Tongue (tissue), 2 donors: Measurements from ENCODE around the gene SMCO3. TPM values are rescaled to one million over a fixed set of nuclear protein-coding genes. Genes with fewer than 3 reads are reported as not detected.
A peak's percentile ranks its signal among the peaks of the same experiment; 100 is the strongest.

Experiments
- DNase-seq: peaks from one replicate; pipeline ENCODE4 v3.0.0-alpha.2; 2015
- total RNA-seq: library from RNA; depleted of rRNA; stranded (reverse); fragments of >200 nt; gene quantifications from one replicate; pipeline ENCODE4 v1.2.3, GENCODE V29; 2014

SMCO3 gene
- 0.51 TPM for total RNA-seq

DNA sequence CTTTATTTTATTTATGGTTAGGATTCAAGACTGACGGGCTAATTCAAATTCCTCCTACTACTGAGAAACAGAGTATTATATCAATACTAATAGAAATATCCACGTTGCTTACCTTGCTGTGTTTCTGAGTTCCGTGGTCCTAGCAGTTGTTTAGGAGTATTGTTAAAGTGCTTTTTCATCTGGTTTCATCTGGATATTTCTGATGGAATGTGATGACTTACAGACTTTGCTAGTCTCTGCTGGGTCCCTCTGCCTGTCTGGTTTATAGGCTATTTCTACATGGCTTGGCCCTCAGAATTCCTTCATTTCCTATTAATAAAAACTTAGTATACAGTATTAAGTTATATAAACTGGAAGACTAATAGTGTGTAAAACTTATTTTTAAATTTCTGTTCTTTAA lies at the start of gene SMCO3:
SMCO3 (minus strand) TSS at position 169 of the 400 bp plus-strand sequence. CDS start 7,502 bp downstream, outside the sequence.
- no peak for DNase-seq

DNA sequence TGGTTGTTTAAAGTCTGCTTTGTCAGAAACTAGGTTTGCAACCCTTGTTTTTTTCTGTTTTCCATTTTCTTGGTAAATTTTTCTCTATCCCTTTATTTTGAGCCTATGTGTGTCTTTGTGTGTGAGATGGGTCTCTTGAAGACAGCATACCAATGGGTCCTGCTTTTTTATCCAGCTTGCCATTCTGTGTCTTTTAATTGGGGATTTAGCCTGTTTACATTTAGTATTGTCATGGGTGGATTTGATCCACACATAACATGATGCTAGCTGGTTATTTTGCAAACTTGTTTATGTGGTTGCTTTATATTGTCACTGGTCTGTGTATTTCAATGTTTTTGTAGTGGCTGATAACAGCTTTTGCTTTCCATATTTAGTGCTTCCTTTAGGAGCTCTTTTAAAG lies 46.5 kb upstream of the SMCO3 start:
- DNase-seq: no peak

DNA sequence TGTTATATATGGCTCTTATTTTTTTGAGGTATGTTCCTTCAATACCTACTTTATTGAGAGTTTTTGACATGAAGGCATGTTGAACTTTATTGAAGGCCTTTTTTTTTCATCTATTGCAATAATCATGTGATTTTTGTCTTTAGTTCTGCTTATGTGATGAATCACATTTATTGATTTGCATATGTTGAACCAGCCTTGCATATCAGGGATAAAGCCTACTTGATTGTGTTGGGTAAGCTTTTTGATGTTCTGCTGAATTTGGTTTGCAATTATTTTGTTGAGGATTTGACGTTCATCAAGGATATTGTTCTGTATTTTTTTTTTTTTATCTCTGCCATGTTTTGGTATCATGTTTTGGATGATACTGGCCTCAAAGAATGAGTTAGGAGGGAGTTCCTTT lies 44.5 kb upstream of the SMCO3 start:
- DNase-seq: no peak

DNA sequence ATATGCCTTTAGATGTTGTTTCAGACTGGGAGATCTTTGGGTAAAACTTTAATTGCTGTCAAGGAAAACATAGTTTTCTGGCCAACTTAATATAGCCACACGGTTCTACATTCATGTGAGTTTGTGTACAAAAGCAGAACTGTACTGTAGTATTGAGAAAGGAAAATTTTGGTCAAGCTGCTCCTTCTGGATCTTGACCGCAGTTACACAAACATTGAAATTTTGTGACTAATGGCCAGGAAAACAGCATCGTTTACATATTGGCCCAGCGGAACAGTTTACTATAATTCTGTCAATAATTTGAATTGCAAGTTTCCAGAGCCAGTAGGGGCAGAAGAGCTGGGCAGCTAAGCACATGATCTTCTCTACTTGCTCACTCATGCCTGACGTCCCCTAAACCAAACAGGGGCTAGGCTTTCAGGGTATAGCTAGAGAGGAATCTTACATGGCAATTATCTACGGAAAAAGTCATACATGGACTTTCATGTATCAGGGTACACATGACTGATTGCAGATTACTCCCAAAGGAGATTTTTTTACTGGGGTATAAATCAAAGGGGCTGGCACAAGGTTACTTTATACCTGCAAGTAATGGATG lies 40.7 kb upstream of the SMCO3 start:
- peak; percentile 46 for DNase-seq

DNA sequence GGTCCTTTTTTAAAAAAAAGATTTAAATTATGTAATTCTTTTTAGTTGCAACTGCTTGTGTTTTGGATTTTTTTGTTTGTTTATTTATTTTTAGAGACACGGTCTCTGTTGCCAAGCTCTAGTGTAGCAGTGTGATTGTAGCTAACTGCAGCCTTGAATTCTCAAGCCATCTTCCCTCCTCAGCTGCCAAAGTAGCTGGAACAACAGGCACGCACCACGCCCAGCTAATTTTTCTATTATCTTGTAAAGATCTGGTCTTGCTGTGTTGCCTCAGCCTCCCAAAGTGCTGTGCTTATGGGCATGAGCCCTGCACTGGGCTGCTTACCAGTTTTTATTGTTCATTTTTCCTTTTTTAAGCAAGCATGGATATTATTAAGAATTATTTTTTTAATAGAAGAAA lies 40.0 kb upstream of the SMCO3 start:
- peak; percentile 59 for DNase-seq

DNA sequence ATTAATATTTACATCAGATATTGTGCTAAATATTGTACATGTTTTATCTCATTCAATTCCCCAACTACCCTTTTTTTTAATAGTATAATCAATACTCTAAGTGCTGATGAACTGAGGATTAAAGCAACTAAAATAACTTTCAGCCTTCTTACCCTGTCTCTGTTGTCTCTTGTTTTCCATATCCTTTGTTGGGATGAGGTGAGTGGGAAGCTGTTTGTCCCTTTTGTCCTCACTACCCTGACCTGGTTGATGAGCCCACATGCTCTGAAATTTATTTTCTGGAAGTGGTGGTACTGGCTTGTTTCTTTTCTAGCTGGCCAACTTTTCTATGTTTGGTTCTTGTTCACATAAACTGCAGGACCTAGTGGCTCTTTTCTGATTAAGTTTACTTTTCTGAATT lies 38.9 kb upstream of the SMCO3 start:
- no peak for DNase-seq

DNA sequence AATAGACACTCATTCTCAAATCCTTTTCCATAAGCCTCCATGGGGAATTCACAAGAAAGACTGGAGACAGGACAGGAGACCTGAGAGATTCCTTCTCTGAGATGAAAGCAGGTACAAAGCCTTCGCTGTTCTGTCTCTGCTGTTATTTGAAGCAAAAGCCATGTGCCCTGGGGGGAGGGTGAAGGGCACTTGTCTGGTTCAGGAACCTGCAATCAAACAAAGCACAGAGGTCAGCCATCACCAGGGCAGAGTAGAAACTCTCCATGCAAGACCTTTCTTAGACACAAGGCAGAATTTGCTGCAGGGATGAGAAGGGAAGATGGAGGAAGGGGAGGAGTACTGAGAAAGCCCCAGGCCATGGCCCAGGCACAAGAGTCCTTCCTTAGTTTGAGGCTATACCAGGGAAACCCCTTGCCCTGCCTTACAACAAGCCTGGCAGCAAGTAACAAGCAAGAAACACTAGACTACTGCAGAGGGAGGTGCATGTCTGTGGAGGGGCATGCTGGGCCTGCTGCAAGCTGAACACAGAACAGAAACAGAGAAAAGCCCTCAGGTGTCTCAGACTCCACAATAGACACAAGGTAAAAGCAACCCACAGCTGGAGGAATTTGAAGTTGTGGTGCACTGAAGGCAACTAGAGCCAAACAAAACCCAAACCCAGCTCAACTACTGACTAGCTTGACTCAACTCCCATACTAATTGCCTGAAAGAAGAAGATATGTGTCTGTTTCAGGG lies 37.1 kb upstream of the SMCO3 start:
- DNase-seq: no peak

DNA sequence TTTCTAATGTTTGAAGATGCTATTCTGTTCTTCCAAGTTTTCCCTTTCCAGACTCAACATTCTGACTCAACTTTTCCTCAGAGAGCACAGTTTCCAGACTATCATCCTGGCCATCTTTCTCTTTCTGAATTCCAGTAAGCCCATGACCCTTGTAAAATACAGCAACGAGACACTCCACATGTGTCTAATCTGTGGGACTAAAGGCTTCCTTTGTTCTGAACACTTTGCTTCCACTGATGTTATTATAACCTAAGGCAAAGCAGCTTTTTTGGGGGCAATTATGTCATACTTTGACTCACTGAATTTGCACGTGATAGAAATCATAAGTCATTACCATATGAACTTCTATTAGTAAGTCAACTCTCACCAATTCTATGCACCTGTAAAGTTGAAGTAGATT lies 35.7 kb upstream of the SMCO3 start:
- DNase-seq: peak; percentile 54

DNA sequence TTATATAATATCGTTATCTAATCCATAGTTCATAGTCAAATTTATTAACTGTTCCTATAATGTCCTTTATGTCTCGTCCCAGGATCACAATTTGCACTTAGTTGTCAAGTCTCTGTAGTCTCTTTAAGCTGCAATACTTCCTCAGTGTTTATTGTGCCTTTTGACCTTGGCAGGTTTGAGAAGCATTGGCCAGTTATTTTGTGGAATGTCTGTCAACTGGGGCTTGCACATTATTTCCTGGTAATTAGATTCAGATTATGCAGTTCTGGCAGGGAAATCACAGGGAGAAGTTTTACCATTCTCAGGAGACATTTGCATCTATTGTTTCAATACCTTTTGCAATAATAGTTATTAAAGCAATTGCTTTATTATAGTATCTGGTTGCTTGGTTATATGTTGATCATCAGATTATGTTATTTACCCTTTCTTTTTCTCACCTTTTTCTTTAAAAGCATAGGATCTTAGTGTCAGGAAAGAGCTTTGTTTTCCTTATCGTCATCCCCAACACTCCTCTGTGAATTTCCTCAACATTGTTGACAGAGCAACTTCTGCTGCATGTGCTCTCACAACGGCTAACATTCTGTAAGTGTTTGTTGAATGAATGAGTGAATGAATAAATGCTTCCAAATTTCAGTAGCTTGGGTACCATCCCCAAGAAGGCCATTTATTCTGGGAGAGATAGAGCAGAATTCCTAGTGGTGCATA lies 33.0 kb upstream of the SMCO3 start:
- no peak for DNase-seq

DNA sequence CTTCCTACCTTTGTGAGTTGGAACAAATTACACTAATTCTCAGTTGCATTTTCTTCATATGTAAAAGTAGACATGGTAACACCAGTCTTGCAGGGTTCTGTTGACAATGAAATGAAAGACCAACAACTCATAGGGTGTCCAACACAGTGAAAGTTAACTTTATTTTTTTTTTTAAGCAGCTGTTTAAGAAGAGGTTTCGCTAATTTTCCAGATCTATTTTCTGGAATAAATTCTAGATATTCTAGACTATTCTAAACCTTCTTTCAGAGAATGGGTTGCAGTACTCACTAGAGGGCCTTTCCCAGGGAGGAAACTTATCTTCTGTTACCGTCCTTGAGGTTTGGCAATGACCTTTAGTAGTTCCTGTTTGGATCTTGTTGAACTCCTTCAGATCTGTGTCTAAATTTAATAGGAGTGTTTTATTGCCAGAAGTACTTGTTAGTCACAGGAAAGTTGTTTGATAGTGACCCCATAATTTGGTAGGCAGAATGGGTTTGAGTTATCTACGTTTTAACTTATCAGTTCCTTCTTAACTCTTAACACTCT lies 32.1 kb upstream of the SMCO3 start:
- DNase-seq: no peak

DNA sequence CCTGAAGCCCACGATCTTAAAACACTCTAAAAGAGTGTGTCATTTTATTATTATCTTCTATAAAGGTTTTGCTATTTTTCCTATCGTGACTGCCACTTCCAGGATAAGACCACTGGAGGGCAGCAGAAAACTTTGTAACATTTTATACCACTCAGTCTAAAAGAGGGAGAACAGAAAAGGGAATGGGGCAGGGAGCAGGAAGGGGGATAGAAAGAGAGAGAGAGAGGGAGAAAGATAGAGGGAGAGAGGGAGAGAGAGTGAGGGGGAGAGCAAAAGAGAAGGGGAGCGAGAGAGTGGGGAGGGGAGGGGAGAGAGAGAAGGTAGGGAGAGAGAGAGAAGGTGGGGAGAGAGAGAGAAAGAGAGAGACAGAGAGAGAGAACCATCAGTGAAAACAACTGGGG lies 31.4 kb upstream of the SMCO3 start:
- DNase-seq: peak; percentile 86

DNA sequence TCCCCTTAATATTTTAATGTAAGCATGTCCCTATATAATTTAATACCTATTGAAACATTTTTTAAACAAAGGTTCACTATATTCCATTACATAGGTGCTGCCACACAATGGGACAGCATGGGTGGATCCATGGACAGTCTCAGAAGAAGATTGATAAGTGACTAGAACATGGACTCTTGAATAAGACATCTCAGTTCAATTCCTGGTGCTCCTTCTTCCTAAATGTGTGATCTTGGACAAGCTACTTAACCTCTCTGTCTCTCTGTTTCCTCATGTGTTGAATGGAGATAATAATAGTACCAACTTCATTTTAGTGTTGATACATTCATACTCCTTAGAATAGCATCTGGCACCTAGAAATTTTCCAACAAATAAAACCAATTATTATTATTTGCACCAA lies 30.4 kb upstream of the SMCO3 start:
- DNase-seq: no peak

DNA sequence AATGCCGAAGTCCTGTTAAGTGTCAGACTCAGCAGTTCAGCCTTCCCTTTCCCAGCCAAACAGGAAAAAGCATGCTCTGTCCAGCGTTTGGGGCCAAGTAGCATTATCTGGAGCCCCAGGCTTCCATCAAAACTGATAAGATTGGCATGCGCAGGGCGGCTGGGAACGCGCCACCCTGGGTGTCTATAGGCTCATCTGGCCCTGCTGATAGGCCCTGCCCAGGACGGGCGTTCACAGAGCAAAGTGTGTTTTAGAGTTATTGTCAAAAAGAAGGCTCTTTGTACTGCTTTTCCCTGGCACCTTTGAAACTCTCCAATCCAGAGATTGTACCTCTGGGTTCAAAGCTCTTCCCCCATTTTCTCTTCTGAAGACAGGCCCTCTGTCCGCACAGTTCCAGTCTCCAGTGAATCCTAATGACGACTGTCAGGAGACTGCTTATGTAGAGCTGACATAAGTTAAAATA lies 29.5 kb upstream of the SMCO3 start, which contains the start of gene ART4:
ART4 (minus strand) TSS at position 102 of the 463 bp plus-strand sequence. CDS start 413 bp downstream, outside the sequence.
- no peak for DNase-seq

DNA sequence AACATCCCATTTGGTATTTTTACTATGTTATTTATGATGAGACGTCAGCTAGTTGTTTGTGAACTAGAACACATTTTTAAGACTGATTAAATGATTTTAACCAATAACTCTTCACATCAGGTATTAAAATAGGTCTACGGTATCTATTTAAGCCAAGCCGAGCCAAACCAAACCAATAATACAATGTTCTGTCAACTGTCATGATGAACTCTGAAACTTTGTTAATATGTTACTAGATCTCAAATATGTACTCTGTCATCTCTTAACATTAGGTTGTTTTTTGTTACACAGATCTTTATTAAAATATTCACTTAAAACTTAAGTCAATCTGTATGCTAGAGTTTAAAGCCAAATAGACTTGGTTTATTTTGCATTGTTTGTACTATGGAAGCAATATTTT lies 28.3 kb upstream of the SMCO3 start:
- DNase-seq: no peak

DNA sequence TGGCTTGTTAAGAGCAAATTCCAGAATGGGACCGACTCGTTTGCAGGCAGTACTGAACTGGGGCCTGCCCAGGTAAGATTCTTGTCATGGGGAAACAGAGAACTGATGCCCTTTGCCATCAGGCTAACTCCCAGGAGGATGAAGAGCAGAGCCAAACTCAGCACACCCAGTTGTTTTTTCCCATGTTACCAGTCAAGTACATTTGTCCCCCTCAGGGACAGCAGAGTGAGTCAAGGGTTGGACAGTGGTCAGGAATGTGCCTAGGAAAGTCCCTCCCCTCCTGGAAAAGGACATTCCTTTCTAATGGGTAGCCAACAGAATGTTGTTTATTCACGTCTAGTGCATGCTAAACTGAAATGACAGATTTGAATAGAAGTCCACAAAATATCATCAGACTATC lies 27.8 kb upstream of the SMCO3 start:
- no peak for DNase-seq

DNA sequence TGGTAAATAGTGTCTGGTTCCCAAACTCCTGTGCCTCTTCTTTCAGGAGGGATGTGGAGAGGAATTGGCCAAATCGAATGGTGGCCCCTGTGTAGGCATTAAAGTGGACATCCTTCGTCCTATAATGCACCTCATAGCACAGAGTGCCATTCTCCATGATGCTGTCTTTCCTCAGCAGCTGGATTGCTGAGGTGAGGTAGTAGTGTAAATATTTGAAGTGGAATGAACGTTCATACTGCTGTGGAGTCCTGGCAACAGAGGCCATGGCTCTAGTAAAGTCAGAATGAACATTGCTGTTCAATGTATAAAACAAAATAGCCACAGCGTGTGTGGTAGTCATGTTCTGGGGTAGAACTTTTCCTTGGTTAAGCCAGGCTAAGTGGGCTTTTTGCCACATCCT lies 26.6 kb upstream of the SMCO3 start:
- no peak for DNase-seq

DNA sequence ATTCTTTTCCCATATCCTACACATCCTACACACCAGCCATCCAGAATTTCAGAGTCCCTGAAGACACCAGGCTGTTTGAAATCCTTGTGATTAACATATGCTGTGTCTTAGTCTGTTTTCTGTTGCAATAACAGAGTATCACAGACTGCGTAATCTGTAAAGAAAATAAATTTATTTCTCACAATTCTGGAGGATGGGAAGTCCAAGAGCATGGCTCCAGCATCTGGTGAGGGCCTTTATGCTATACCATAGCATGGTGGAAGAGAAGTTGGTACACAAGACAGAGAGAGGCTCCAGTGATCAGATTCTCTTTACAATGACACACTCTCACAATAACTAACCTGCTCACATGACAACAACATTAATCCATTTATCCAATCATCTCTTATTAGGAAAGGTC lies 25.3 kb upstream of the SMCO3 start:
- DNase-seq: no peak

DNA sequence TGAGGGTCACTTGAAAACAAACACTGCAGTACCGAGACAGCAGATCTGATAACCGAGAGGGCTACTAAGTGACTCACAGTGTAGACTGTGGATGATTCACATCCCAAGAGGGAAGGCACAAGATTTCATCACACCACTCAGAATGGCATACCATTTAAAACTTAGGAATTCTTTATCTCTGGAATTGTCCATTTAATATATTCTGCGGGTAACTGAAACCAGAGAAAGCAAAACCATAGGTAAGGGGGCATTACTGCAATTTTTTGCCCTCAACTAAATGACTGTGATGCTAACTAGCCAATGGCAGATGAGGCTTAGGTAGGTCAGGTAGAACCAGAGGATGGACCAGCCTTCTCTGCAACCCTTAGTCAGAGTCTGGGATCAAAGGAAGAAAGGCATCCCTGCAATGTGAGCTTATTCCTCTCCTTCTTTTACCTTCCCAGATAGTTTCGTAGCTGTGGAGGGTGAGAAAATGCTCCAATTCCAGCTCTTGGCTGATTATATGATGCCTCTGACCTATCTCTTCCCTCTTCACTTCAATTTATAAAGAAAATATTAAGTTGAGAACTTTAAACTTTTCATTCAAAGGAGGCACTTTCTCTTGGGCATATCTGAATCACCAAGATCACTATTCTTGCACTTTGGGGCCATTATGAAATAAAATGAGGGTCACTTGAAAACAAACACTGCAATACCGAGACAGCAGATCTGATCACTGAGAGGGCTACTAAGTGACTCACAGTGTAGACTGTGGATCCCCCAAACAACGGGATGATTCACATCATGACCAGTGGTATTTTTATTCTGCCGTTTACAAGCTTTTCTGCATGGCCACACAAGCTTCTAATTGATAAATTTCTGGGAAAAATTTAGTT lies 22.6 kb upstream of the SMCO3 start:
- no peak for DNase-seq

DNA sequence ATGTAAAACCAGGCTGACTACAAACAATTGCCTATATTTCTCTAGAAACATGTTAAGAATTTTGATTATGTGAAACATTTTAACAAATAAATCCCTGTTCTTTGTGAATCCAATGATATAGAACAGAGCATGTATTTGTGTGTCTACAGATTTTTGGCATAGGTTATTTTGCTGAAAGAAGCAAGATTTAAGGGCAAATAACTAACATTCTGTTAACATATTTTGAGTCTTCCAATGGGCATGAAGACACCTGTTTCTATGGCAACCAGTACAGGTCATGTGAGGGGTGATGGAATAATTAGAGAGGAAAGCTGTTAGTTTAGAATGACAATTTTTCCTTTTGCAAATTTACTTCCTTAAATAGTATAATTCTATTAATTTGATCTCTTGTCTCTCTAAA lies 20.5 kb upstream of the SMCO3 start:
- no peak for DNase-seq

DNA sequence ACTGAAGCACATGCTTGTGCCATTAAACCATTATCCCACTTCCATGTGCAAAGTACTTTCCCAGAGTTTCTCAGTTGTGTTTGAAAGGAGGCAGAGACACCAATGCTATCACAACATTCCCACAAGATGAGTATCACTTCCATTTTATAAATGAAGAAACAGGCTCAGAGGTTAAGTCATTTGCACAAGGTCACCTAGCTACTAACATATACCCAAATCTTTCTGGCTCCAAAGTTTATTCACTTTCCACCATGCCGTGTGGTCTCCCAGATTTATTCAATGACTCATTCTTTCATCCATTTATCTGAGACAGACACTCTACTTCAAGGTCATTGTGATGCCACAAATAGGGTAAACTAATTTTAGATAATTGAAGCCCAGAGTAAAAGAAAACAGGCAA lies 20.0 kb upstream of the SMCO3 start:
- no peak for DNase-seq

DNA sequence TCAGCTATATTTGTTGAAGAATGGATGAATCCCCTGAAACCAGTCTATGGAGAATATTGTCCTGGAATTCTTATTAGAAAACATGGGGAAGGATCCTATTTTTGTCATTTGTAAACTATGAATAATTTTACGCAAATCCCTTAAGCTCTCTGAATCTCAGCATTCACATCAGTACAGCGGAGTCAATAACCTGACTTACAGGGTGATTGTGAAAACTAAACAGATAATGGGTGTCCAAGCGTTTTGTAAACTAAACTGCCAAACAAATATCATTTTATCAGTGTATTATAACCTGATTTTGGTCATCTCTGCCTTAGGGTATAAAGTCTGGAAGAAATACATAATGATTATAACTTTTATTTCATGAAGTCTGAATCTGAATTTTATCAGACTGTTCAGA lies 19.4 kb upstream of the SMCO3 start:
- DNase-seq: no peak

DNA sequence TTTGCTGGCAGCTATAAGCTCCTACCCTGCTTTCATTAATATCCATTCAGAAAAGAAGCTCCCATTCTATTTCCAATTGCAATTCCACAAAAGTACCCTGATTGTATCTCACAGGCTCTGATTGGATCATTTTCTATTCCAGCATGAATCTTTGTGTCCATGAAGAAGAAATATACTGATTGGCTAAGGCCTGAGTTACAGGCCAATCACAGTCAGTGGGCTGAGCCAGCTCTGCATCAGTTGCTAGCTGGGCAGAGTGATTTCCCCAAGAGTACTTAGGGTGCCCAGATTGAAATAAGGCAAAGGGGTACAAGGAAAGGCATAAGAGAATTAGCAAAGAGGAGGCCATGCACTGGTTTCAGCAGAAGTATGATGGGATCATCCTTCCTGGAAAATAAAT lies 14.9 kb upstream of the SMCO3 start:
- DNase-seq: no peak
